BLaER1 treated with 17β-estradiol and CSF1 and Interleukin-3, amounts not matched to agents 10 nM and 100 nM (cell line): ENCODE results near the gene KY.

Source experiments
- H3K27ac ChIP-seq, 11 experiments: shearing (Covaris generic); formaldehyde crosslinking; 2 replicates each; pipeline ENCODE4 v1.8.1; 2022
- H3K27me3 ChIP-seq, 11 experiments: shearing (Covaris generic); formaldehyde crosslinking; 2 replicates each; pipeline ENCODE4 v1.8.1; 2022
- H3K36me3 ChIP-seq, 11 experiments: shearing (Covaris generic); formaldehyde crosslinking; 2 replicates each; pipeline ENCODE4 v1.8.1; 2022
- H3K4me1 ChIP-seq, 10 experiments: shearing (Covaris generic); formaldehyde crosslinking; 2 replicates each; pipeline ENCODE4 v1.8.1; 2022
- H3K4me2 ChIP-seq, 11 experiments: shearing (Covaris generic); formaldehyde crosslinking; 2 replicates each; pipeline ENCODE4 v1.8.1; 2022
- H3K4me3 ChIP-seq, 10 experiments: shearing (Covaris generic); formaldehyde crosslinking; 2 replicates each; pipeline ENCODE4 v1.8.1; 2022
- H3K9ac ChIP-seq, 11 experiments: shearing (Covaris generic); formaldehyde crosslinking; 2 replicates each; pipeline ENCODE4 v1.8.1; 2022
- H3K9me3 ChIP-seq, 11 experiments: shearing (Covaris generic); formaldehyde crosslinking; replicated peaks in 1 of 11; 2 replicates each; pipeline ENCODE4 v1.8.1; 2022
- H4K20me1 ChIP-seq, 11 experiments: shearing (Covaris generic); formaldehyde crosslinking; 2 replicates each; pipeline ENCODE4 v1.8.1; 2022
- Cebpa-rat ChIP-seq, 11 experiments: shearing (Covaris generic); IDR thresholded peaks; 2 replicates each; pipeline ENCODE4 v1.8.1; 2022

Gene KY

GRCh38 chr3:134617608-134618477, 33.0 kb downstream of the KY start:
- Histone ChIP-seq H3K9me3 (no peaks in the 10 kb centered on the region), H4K20me1 (no peaks in the 10 kb centered on the region; a peak in 1 of 22 replicates), H3K27ac (no peak overlapping the region), H3K9ac (no peak overlapping the region), H3K4me3 (no peak overlapping the region), H3K36me3 (no peaks in the 10 kb centered on the region), H3K4me1 (peaks cover 5 to 11% (median 8%) of the 10 kb centered on the region in 10 experiments; a peak in 13 of 20 replicates), H3K4me2 (peak overlapping the region in 6 of 11 experiments; percentile 11 to 40 (median 30); a peak in 8 of 22 replicates), H3K27me3 (no peaks in the 10 kb centered on the region)
- no peak for TF ChIP-seq Cebpa-rat (IDR thresholded peaks at IDR 0.05)

GRCh38 chr3:134615743-134616142, 35.1 kb downstream of the KY start:
- Histone ChIP-seq H3K4me3 (no peak overlapping the region), H3K9ac (no peak overlapping the region), H3K4me2 (no peak overlapping the region), H4K20me1 (no peaks in the 10 kb centered on the region; a peak in 1 of 22 replicates), H3K27ac (no peak overlapping the region), H3K36me3 (no peaks in the 10 kb centered on the region), H3K27me3 (no peaks in the 10 kb centered on the region), H3K9me3 (no peaks in the 10 kb centered on the region), H3K4me1 (peaks cover 0 to 11% (median 8%) of the 10 kb centered on the region in 10 experiments; a peak in 10 of 20 replicates)
- no peak for TF ChIP-seq Cebpa-rat (IDR thresholded peaks at IDR 0.05)

GRCh38 chr3:134614955-134615354, 35.9 kb downstream of the KY start:
- Histone ChIP-seq H3K4me3 (no peak overlapping the region), H4K20me1 (no peaks in the 10 kb centered on the region; a peak in 3 of 22 replicates), H3K9me3 (no peaks in the 10 kb centered on the region), H3K27ac (no peak overlapping the region), H3K27me3 (no peaks in the 10 kb centered on the region), H3K4me2 (no peak overlapping the region), H3K36me3 (no peaks in the 10 kb centered on the region), H3K9ac (no peak overlapping the region), H3K4me1 (peaks cover 0 to 19% (median 8%) of the 10 kb centered on the region in 10 experiments; a peak in 10 of 20 replicates)
- TF ChIP-seq Cebpa-rat (IDR thresholded peaks at IDR 0.05), result no peak

- no peaks in the 10 kb centered on the region for H3K9me3 ChIP-seq
- no peaks in the 10 kb centered on the region for H3K36me3 ChIP-seq
- TF ChIP-seq Cebpa-rat (IDR thresholded peaks at IDR 0.05), result no peak
- H3K9ac ChIP-seq, result no peak overlapping the region
- H4K20me1 ChIP-seq, result no peaks in the 10 kb centered on the region; a peak in 3 of 22 replicates
- peaks cover 0 to 16% (median 9%) of the 10 kb centered on the region in 10 experiments; a peak in 17 of 20 replicates for H3K4me1 ChIP-seq
- H3K27me3 ChIP-seq, result no peaks in the 10 kb centered on the region
- H3K4me2 ChIP-seq, result no peak overlapping the region
- no peak overlapping the region for H3K4me3 ChIP-seq
- H3K27ac ChIP-seq, result no peak overlapping the region
Measured at GRCh38 chr3:134613006-134613520, 37.8 kb downstream of the KY start.

- H4K20me1 ChIP-seq, result no peaks in the 10 kb centered on the region; a peak in 3 of 22 replicates
- H3K4me3 ChIP-seq, result no peak overlapping the region
- no peak for TF ChIP-seq Cebpa-rat (IDR thresholded peaks at IDR 0.05)
- H3K36me3 ChIP-seq, result no peaks in the 10 kb centered on the region
- no peaks in the 10 kb centered on the region for H3K27me3 ChIP-seq
- no peak overlapping the region for H3K27ac ChIP-seq
- no peaks in the 10 kb centered on the region for H3K9me3 ChIP-seq
- no peak overlapping the region for H3K4me2 ChIP-seq
- H3K4me1 ChIP-seq, result peaks cover 15 to 28% (median 22%) of the 10 kb centered on the region in 10 experiments
- no peak overlapping the region for H3K9ac ChIP-seq
Measured at GRCh38 chr3:134611516-134611915, 39.3 kb downstream of the KY start.

- Histone ChIP-seq H3K36me3 (no peaks in the 10 kb centered on the region), H3K27me3 (no peaks in the 10 kb centered on the region), H3K9me3 (no peaks in the 10 kb centered on the region), H4K20me1 (no peaks in the 10 kb centered on the region; a peak in 3 of 22 replicates), H3K4me1 (peaks cover 23 to 36% (median 30%) of the 10 kb centered on the region in 10 experiments), H3K9ac (no peak overlapping the region), H3K4me3 (no peak overlapping the region), H3K4me2 (no peak overlapping the region), H3K27ac (no peak overlapping the region)
- TF ChIP-seq Cebpa-rat (IDR thresholded peaks at IDR 0.05), result no peak
Measured at GRCh38 chr3:134610432-134611385, 40.1 kb downstream of the KY start.

- Histone ChIP-seq H3K27ac (no peak overlapping the region), H3K9me3 (no peaks in the 10 kb centered on the region), H4K20me1 (no peaks in the 10 kb centered on the region; a peak in 3 of 22 replicates), H3K4me2 (no peak overlapping the region), H3K9ac (no peak overlapping the region), H3K4me3 (no peak overlapping the region), H3K4me1 (peaks cover 25 to 43% (median 34%) of the 10 kb centered on the region in 10 experiments), H3K27me3 (no peaks in the 10 kb centered on the region), H3K36me3 (no peaks in the 10 kb centered on the region)
- no peak for TF ChIP-seq Cebpa-rat (IDR thresholded peaks at IDR 0.05)
Measured at GRCh38 chr3:134609821-134610431, 40.9 kb downstream of the KY start.

GRCh38 chr3:134608771-134609435, 41.9 kb downstream of the KY start:
- no peak overlapping the region for H3K4me3 ChIP-seq
- no peaks in the 10 kb centered on the region; a peak in 3 of 22 replicates for H4K20me1 ChIP-seq
- no peaks in the 10 kb centered on the region for H3K36me3 ChIP-seq
- no peak for TF ChIP-seq Cebpa-rat (IDR thresholded peaks at IDR 0.05)
- 0 out of 22 replicates have a peak overlapping the region, but pooled peaks of 1 of the 11 experiments have one; percentile 89 for H3K4me2 ChIP-seq
- H3K27me3 ChIP-seq, result no peaks in the 10 kb centered on the region
- no peak overlapping the region for H3K27ac ChIP-seq
- H3K9ac ChIP-seq, result no peak overlapping the region
- no peaks in the 10 kb centered on the region for H3K9me3 ChIP-seq
- H3K4me1 ChIP-seq, result peaks cover 25 to 47% (median 35%) of the 10 kb centered on the region in 10 experiments
